NCI-H146 treated with DMSO at 0.1 percent for 48 hours (cell line): ENCODE measurements around the gene NCK1.

Source experiments
- DNase-seq: peaks from one replicate; lab custom pipeline; 2025; ENCODE audit not compliant: unreplicated experiment; lab: John Stamatoyannopoulos, UW

The NCK1 gene

GRCh38 chr3:136905549-136905948 is 43.5 kb downstream of the NCK1 start:
- no peak for DNase-seq

- DNase-seq = no peak
These were observed 44.7 kb downstream of the NCK1 start for GRCh38 chr3:136906725-136907124.

GRCh38 chr3:136908297-136908696 is 46.3 kb downstream of the NCK1 start:
- no peak for DNase-seq

GRCh38 chr3:136909187-136909586 is 47.2 kb downstream of the NCK1 start:
- DNase-seq = no peak

GRCh38 chr3:136910697-136911096 is 48.7 kb downstream of the NCK1 start:
- no peak for DNase-seq

- DNase-seq = no peak
These were observed 51.2 kb downstream of the NCK1 start for GRCh38 chr3:136913168-136913567.

- DNase-seq = no peak
These were observed 52.7 kb downstream of the NCK1 start for GRCh38 chr3:136914739-136915138.

- no peak for DNase-seq
These were observed 54.2 kb downstream of the NCK1 start for GRCh38 chr3:136916223-136916622.

GRCh38 chr3:136919799-136920580 is 58.0 kb downstream of the NCK1 start:
- DNase-seq = no peak

- DNase-seq = no peak
These were observed 59.0 kb downstream of the NCK1 start for GRCh38 chr3:136920904-136921611.

GRCh38 chr3:136925425-136926190 is 63.6 kb downstream of the NCK1 start:
- no peak for DNase-seq

GRCh38 chr3:136928240-136928639 is 66.2 kb downstream of the NCK1 start:
- DNase-seq = no peak

- DNase-seq = no peak
These were observed 68.1 kb downstream of the NCK1 start for GRCh38 chr3:136929977-136930670.

GRCh38 chr3:136931606-136932005 is 69.6 kb downstream of the NCK1 start:
- no peak for DNase-seq

- DNase-seq = no peak
These were observed 70.5 kb downstream of the NCK1 start for GRCh38 chr3:136932523-136932922.

GRCh38 chr3:136932978-136933772 is 71.2 kb downstream of the NCK1 start:
- DNase-seq = no peak

- DNase-seq = no peak
These were observed 75.2 kb downstream of the NCK1 start for GRCh38 chr3:136937175-136937574.

GRCh38 chr3:136937851-136938250 is 75.8 kb downstream of the NCK1 start:
- DNase-seq = no peak

GRCh38 chr3:136938334-136938733 is 76.3 kb downstream of the NCK1 start:
- DNase-seq = no peak

- DNase-seq = no peak
These were observed 77.5 kb downstream of the NCK1 start for GRCh38 chr3:136939489-136939888.
